ENCODE data around the gene MRGPRX2.

Gene MRGPRX2

DNA sequence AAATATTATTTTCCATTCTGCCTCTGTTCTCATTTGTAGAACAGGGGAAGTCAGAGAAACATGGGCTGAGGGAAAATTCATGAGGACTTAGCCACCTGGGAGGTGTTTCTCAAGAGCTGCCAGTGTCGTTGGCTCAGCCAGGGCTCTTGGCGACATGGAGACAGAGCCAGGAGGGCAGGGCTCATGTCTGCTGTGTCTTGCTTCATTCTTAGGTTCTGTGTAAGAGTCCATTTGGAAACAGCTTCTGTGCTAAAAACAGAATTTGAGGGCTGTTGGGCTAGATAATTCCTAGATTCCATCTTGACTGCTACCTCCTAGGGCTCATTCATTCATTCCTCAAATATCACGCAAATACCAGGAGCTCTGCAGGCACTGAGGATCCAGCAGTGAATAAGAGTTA, 15.1 kb upstream of the MRGPRX2 start:
- no peak for DNase-seq (ENCODE audit: low read depth in 2 of 2)

- no peak for DNase-seq (ENCODE audit: low read depth in 2 of 2)
Measured at GRCh38 chr11:19073454-19074415, 13.2 kb upstream of the MRGPRX2 start.

DNA sequence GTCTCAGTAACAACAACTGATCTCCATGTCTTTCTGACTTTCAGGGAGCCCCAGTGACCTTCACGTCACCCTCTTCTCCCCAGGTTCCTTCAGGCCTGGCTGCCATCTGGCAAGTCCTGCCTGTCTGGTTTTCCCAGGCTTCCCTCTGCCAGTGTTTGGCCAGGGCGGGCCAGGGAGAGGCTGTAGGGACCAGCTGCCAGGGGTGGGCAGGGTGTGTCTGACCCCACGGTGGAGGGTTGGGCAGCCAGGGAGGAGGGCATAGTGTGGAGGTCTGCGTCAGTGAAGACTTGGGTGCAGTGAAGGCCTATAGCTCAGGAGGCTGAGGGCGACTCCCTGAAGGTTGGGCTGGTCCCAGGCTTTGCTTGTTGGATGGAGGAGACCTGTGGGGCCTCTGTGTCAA, 11.9 kb upstream of the MRGPRX2 start:
- no peak for DNase-seq (ENCODE audit: low read depth in 2 of 2)

DNA sequence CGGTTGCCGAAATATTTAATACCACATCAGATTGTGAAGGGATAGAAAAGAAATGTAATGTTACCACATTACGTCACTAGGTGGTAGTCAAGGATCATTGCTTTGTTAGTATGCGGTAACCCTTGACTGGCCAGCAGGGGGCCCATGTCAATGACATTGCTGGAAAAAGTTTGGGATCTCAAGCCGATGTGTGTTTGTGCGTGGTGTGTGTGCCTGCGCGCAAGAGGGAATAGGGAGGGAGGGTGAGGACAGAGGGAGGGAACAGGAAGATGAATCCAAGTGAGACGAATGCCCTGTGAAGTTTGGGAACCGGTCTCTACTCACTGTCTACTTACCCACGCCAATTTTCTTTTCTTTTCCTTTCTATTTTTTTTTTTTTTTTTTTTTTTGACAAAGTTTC, 10.7 kb upstream of the MRGPRX2 start:
- DNase-seq (ENCODE audit: low read depth in 2 of 2): peak; percentile 63 to 65

- no peak for DNase-seq (ENCODE audit: low read depth in 2 of 2)
Measured at GRCh38 chr11:19059833-19060232, 684 bp downstream of the MRGPRX2 start.

GRCh38 chr11:19055905-19056304, 4.6 kb downstream of the MRGPRX2 start:
- no peak for DNase-seq (ENCODE audit: low read depth in 2 of 2)

- DNase-seq (ENCODE audit: low read depth in 2 of 2): no peak
Measured at GRCh38 chr11:19055016-19055415, 5.5 kb downstream of the MRGPRX2 start.

- no peak for DNase-seq (ENCODE audit: low read depth in 2 of 2)
Measured at GRCh38 chr11:19053909-19054308, 6.6 kb downstream of the MRGPRX2 start.

DNA sequence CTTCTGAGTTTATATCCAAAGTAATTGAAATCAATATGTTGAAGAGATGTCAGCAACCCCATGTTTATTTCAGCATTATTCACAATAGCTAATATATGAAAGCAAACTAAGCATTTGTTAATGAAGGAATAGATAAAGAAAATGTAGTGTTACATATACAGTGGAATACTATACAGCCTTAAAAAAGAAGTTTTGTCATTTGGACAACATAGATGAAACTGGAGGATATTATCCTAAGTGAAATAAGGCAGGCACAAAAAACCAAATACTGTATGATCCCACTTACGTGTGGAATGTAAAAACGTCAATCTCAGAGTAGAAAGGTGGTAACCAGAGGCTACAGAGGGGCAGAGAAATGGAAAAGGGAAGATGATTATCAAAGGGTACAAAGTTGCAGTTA, 10.2 kb downstream of the MRGPRX2 start:
- DNase-seq (ENCODE audit: low read depth in 2 of 2): no peak

DNA sequence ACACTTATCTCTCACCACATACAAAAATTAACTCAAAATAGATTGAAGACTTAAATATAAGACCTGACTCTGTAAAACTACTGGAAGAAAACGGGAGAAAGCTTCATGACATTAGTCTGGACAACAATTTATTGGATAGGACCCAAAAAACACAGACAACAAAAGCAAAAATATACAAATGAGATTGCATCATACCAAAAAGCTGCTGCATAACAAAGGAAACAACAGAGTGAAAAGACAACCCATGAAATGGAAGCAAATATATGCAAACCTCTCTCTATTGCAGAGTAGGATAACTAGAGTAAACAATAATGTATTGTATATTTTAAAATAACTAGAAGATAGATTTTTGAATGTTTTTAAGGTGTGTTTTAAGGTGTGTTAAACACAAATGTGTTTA, 11.2 kb downstream of the MRGPRX2 start:
- DNase-seq (ENCODE audit: low read depth in 2 of 2): no peak

DNA sequence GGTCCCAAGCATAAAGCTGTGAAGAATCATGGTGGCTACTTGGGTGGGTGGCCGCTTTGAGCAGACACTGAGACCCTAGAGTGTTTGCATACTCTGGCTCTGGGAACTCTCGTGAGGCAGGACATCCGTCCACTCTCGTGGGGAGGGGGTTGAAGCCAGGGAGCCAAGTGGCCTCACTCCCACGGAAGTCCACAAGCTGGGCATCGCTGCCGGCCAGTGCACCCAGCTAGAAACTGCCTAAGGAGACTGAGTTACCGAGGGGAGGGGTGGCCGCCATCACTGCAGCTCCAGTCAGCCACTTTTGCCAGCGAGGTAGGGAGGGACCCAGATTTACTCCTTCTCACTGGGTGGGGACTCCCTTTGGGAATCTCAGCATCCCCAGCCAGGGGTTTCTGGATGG, 20.5 kb downstream of the MRGPRX2 start:
- DNase-seq (ENCODE audit: low read depth in 2 of 2): no peak

- DNase-seq (ENCODE audit: low read depth in 2 of 2): no peak
Measured at GRCh38 chr11:19039409-19039808, 21.1 kb downstream of the MRGPRX2 start.

- DNase-seq (ENCODE audit: low read depth in 2 of 2): no peak
Measured at GRCh38 chr11:19032990-19033389, 27.5 kb downstream of the MRGPRX2 start.

DNA sequence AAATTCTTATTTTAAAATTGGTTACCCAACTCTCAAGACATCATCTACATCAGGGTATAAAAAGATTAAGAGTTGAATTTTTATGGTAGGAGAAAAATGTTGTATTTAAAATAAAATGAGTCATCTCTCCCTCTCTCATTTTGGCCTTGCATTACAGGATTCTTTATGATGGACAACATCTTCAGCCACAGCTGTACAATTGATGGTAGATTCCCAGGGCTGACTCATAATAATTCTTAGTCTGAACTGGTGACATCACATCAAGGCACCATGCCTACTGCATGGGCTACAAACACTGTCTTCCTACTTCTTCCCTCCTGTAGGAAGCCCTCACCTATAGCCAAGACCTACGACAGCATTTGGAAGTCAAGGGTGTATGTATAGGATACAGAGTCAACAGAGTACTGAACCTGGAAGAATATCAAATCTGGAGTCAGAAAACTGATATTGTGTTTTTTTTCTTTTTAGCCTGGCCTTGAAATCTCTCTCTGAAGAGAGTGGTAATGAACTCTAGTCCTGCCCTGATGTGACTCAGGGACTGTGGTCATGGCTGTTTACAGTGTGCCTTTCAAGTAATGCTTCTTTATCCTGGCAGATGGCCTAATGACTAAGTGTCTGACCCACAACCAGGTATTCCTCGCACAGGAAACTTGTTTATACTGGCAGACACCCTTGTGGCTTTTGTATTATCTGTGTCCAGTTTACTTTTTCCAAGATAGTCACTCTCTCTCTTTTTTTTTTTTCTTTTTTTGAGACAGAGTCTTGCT, 32.5 kb downstream of the MRGPRX2 start:
- no peak for DNase-seq (ENCODE audit: low read depth in 2 of 2)

DNA sequence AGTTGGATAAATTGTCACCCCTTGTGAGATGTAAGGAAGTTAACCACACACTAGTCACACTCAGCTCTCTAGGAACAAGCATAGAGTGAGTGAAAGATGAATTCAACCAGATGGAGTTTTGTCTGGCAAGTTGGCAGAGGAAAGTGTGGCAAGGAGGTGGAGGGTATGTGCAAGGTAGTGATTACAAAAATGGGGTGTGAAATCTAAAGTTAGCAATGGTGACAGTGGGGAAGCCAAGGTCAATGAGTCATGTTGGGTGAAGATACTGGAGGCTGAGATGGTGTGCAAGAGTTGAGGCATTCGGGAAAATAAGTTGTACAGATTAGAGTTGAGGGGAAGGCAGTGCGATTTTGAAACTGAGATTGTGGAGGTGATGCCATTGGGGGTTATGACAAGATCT, 33.7 kb downstream of the MRGPRX2 start:
- DNase-seq (ENCODE audit: low read depth in 2 of 2): no peak

- no peak for DNase-seq (ENCODE audit: low read depth in 2 of 2)
Measured at GRCh38 chr11:19025481-19026406, 34.8 kb downstream of the MRGPRX2 start.

DNA sequence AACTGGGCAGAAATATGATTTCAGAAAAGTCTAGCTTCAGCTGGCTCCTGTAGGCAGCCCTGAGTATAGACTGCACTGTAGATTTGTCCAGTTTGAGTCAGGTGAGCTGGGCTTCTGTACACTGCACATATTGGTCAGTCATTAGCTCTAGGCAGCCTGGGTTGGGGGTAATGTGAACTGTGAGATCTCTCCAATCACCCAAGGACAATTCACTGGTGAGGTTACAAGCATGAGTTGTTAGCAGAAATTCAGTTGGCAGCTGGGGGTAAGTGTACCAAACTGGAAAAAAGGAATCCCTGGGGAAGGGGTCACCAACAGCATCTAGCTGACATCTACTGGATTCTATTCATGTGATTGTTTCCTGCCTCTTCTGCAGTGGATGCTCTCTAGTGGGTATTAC, 39.7 kb downstream of the MRGPRX2 start:
- no peak for DNase-seq (ENCODE audit: low read depth in 2 of 2)

DNA sequence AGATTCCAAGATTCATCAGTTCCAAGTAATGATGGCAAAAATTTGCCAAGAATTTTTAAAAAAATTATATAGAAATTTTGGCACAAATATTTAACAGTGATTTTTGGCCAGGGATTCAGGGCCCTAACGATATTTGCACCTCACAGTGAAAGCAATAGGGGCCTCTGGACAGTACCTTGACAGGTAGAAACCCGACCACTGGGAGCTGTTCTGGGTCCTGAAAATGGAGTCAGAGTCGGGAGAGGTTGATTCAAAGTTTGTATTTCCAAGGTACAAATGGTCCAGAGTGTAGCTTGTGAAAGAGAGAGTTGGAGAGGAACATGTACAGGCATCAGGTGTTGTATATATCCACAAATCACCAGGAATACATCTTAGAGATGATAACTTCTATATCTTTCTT, 41.6 kb downstream of the MRGPRX2 start:
- DNase-seq (ENCODE audit: low read depth in 2 of 2): no peak

DNA sequence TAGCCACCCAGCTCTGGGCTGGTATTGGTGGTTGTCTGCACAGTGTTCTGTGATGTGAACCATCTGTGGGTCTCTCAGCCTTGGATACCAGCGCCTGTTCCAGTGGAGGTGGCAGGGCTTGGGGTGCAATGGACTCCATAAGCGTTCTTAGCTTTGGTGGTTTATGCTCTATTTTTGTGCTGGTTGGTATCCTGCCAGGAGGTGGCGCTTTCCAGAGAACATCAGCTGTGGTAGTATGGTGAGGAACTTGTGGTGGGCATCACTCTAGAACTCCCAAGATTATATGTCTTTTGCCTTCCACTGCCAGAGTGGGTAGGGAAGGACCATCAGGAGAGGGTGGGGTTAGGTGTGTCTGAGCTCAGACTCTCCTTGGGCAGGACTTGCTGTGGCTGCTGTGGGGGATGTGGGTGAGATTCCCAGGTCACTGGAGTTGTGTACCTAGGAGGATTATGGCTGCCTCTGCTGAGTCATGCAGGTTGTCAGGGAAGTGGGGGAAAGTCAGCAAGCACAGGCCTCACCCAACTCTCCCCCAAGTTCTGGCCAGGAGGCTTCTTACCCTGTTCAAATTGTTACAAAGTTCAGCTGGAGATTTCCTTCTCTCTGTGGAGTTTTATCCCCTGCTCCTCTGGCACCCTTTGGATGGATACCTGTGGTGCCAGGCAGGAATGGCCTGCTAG, 47.2 kb downstream of the MRGPRX2 start:
- no peak for DNase-seq (ENCODE audit: low read depth in 2 of 2)

DNA sequence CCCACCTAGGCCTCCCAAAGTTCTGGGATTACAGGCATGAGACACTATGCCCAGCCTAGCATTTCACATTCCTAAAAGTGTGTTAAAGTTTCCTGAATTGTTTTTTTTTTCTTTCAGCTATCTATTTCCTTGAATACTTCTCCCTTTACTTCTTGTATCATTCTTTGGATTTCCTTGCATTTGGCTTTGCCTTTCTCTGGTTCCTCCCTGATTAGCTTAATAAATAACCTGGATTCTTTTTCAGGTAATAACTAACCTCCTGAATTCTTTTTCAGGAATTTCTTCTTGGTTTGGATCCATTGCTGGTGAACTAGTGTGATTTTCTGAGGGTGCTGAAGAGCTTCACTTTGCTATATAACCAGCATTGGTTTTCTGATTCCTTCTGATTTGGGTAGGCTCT, 47.9 kb downstream of the MRGPRX2 start:
- no peak for DNase-seq (ENCODE audit: low read depth in 2 of 2)
